ENCODE results near the gene NFYB. TPM values are rescaled to one million over a fixed set of nuclear protein-coding genes. Genes with fewer than 3 reads are reported as not detected.

Gene NFYB
- total and polyA plus RNA-seq, 2 experiments from 2014 or later: 20.4 to 27.5 TPM

GRCh38 chr12:104080764-104081163 lies 57.2 kb downstream of the NFYB start:
- 95% methylated on average over 1 of the region's 1 CpG for WGBS (ENCODE audit: low lambda C conversion rate, missing lambda C conversion rate)
- Histone ChIP-seq H3K27ac (no peak overlapping the region), H3K79me2 (peaks cover 4% of the 10 kb centered on the region), H3K36me3 (replicated peaks; ENCODE audit: insufficient read depth, low read depth) (no peaks in the 10 kb centered on the region), H3K4me3 (no peak overlapping the region), H3K9me2 (replicated peaks; ENCODE audit: insufficient read depth) (no peaks in the 10 kb centered on the region), H3K9me3 (ENCODE audit: low read depth) (no peaks in the 10 kb centered on the region), H4K20me1 (ENCODE audit: insufficient read depth, poor library complexity, severe bottlenecking) (no peaks in the 10 kb centered on the region), H2AFZ (no peak overlapping the region), H3K4me1 (ENCODE audit: insufficient read depth) (no peaks in the 10 kb centered on the region), H3K27me3 (no peaks in the 10 kb centered on the region), H3K4me2 (no peak overlapping the region)
- DNase-seq (ENCODE audit: low spot score): no peak
- TF ChIP-seq CTCF (IDR thresholded peaks at IDR 0.05; ENCODE audit: poor library complexity) (no peak), EZH2 (IDR thresholded peaks at IDR 0.05; ENCODE audit: borderline replicate concordance) (no peak), EZH2phosphoT487 (IDR thresholded peaks at IDR 0.05; ENCODE audit: low read depth, severe bottlenecking, unreplicated experiment) (no peak)

DNA sequence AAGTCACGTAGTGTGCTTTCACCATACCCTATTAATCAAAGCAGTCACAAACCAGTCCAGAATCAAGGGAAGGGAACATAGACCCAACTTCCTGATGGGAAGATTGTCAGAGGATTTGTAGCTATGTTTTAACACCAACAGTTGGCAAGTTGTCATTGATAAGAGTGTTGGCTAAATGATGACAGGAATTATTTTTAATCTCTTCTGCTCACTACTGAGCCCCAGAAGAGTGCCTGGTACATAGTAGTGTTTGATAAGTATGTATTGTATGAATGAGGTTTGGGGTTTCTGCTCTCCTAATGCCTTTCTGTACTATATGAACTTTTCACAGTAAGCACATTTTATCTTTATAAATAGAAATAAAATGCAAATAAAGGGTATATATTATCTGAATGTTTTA lies 59.0 kb downstream of the NFYB start:
- Histone ChIP-seq H3K79me2 (peaks cover 16% of the 10 kb centered on the region), H3K9me2 (replicated peaks; ENCODE audit: insufficient read depth) (no peaks in the 10 kb centered on the region), H3K9me3 (ENCODE audit: low read depth) (no peaks in the 10 kb centered on the region), H4K20me1 (ENCODE audit: insufficient read depth, poor library complexity, severe bottlenecking) (no peaks in the 10 kb centered on the region), H3K27ac (no peak overlapping the region), H3K36me3 (replicated peaks; ENCODE audit: insufficient read depth, low read depth) (no peaks in the 10 kb centered on the region), H2AFZ (no peak overlapping the region), H3K27me3 (no peaks in the 10 kb centered on the region), H3K4me2 (no peak overlapping the region), H3K4me3 (no peak overlapping the region), H3K4me1 (ENCODE audit: insufficient read depth) (no peaks in the 10 kb centered on the region)
- 67% methylated on average over 1 of the region's 1 CpG for WGBS (ENCODE audit: low lambda C conversion rate, missing lambda C conversion rate)
- DNase-seq (ENCODE audit: low spot score): no peak
- TF ChIP-seq CTCF (IDR thresholded peaks at IDR 0.05; ENCODE audit: poor library complexity): no peak
- no peak for TF ChIP-seq EZH2 (IDR thresholded peaks at IDR 0.05; ENCODE audit: borderline replicate concordance)
- TF ChIP-seq EZH2phosphoT487 (IDR thresholded peaks at IDR 0.05; ENCODE audit: low read depth, severe bottlenecking, unreplicated experiment): no peak

- 86% methylated on average over 1 of the region's 1 CpG for WGBS (ENCODE audit: low lambda C conversion rate, missing lambda C conversion rate)
- Histone ChIP-seq H3K4me2 (no peak overlapping the region), H3K9me3 (ENCODE audit: low read depth) (no peaks in the 10 kb centered on the region), H3K79me2 (peaks cover 27% of the 10 kb centered on the region), H4K20me1 (ENCODE audit: insufficient read depth, poor library complexity, severe bottlenecking) (no peaks in the 10 kb centered on the region), H3K9me2 (replicated peaks; ENCODE audit: insufficient read depth) (no peaks in the 10 kb centered on the region), H2AFZ (no peak overlapping the region), H3K4me3 (no peak overlapping the region), H3K4me1 (ENCODE audit: insufficient read depth) (no peaks in the 10 kb centered on the region), H3K27me3 (no peaks in the 10 kb centered on the region), H3K36me3 (replicated peaks; ENCODE audit: insufficient read depth, low read depth) (no peaks in the 10 kb centered on the region), H3K27ac (no peak overlapping the region)
- TF ChIP-seq EZH2 (IDR thresholded peaks at IDR 0.05; ENCODE audit: borderline replicate concordance) (no peak), CTCF (IDR thresholded peaks at IDR 0.05; ENCODE audit: poor library complexity) (no peak), EZH2phosphoT487 (IDR thresholded peaks at IDR 0.05; ENCODE audit: low read depth, severe bottlenecking, unreplicated experiment) (no peak)
- no peak for DNase-seq (ENCODE audit: low spot score)
These were observed 64.3 kb downstream of the NFYB start for GRCh38 chr12:104073699-104074098.

DNA sequence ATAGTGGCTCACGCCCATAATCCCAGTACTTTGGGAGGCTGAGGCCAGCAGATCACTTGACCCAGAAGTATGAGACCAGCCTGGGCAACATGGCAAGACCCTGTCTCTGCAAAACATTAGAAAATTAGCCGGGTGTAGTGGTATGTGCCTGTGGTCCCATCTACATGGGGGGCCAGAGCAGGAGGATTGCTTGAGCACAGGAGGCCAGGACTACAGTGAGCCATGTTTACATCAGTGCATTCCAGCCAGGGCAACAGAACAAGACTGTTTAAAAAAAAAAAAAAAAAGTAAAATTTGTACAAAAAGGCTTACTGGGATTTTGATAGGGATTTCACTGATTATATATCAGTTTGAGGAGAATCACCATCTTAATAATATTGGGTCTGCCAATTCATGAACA lies 65.9 kb downstream of the NFYB start:
- no peaks in the 10 kb centered on the region for H3K4me1 ChIP-seq (ENCODE audit: insufficient read depth)
- no peaks in the 10 kb centered on the region for H3K27me3 ChIP-seq
- no peak overlapping the region for H2AFZ ChIP-seq
- DNase-seq (ENCODE audit: low spot score): no peak
- H3K9me3 ChIP-seq (ENCODE audit: low read depth): no peaks in the 10 kb centered on the region
- H4K20me1 ChIP-seq (ENCODE audit: insufficient read depth, poor library complexity, severe bottlenecking): no peaks in the 10 kb centered on the region
- 89% methylated on average over 2 of the region's 2 CpGs for WGBS (ENCODE audit: low lambda C conversion rate, missing lambda C conversion rate)
- no peak overlapping the region for H3K27ac ChIP-seq
- H3K4me3 ChIP-seq: no peak overlapping the region
- no peak for TF ChIP-seq CTCF (IDR thresholded peaks at IDR 0.05; ENCODE audit: poor library complexity)
- H3K36me3 ChIP-seq (replicated peaks; ENCODE audit: insufficient read depth, low read depth): no peaks in the 10 kb centered on the region
- H3K9me2 ChIP-seq (replicated peaks; ENCODE audit: insufficient read depth): no peaks in the 10 kb centered on the region
- H3K79me2 ChIP-seq: peaks cover 34% of the 10 kb centered on the region
- no peak overlapping the region for H3K4me2 ChIP-seq
